IMR-90 (cell line): ENCODE measurements around the gene TAGAP. TPM values are rescaled to one million over a fixed set of nuclear protein-coding genes. Genes with fewer than 3 reads are reported as not detected.

Experiments used
- ATAC-seq: fragments of 200-7000 bp; cut with Tn5 transposase; 2 replicates; pipeline ENCODE4 v1.9.1; 2020; ENCODE audit warnings: low read depth, mild to moderate bottlenecking, moderate library complexity
- BruUV-seq: library from RNA; stranded (reverse); fragments of 400-500 nt; replicated peaks from 2 replicates; lab custom pipeline; 2021; lab: Mats Ljungman, UMichigan
- CTCF ChIA-PET: fragments of 300-600 bp; formaldehyde crosslinking; extraction: SDS; loops from one replicate; lab custom pipeline; 2021; ENCODE audit warnings: antibody characterized with exemption; lab: Yijun Ruan, JAX
- POLR2A ChIA-PET: fragments of 300-600 bp; sonication (Branson Sonifier 250); formaldehyde crosslinking; loops from one replicate; lab custom pipeline; 2022; ENCODE audit warnings: antibody characterized with exemption; ENCODE audit not compliant: unreplicated experiment; lab: Charles Lee
- DNase-seq: peaks from one replicate; pipeline ENCODE4 v3.0.0; 2013
- H2AFZ ChIP-seq: replicated peaks from 2 replicates; pipeline ENCODE3; 2013; ENCODE audit warnings: low read length, mild to moderate bottlenecking; ENCODE audit not compliant: poor library complexity
- H2AK5ac ChIP-seq: 2 replicates; pipeline ENCODE4 v1.6.1; 2013; ENCODE audit warnings: low read depth, low read length, inconsistent platforms
- H2AK9ac ChIP-seq: replicated peaks from 2 replicates; pipeline ENCODE3; 2013; ENCODE audit warnings: mild to moderate bottlenecking, low read depth, low read length, moderate library complexity; ENCODE audit not compliant: poor library complexity
- H2BK120ac ChIP-seq: 2 replicates; pipeline ENCODE4 v1.6.1; 2013; ENCODE audit warnings: low read depth, low read length, inconsistent platforms
- H2BK15ac ChIP-seq: 3 replicates; pipeline ENCODE4 v1.6.1; 2013; ENCODE audit warnings: low read depth, low read length, inconsistent platforms
- H2BK20ac ChIP-seq: 2 replicates; pipeline ENCODE4 v1.6.1; 2013; ENCODE audit warnings: low read depth, mild to moderate bottlenecking, inconsistent platforms, low read length, moderate library complexity
- H2BK5ac ChIP-seq: 2 replicates; pipeline ENCODE4 v1.6.1; 2013; ENCODE audit warnings: mild to moderate bottlenecking, low read depth, low read length, inconsistent platforms; ENCODE audit not compliant: poor library complexity, severe bottlenecking
- H3K14ac ChIP-seq: replicated peaks from 2 replicates; pipeline ENCODE4 v1.6.1; 2013; ENCODE audit warnings: low read depth, low read length, inconsistent platforms
- H3K18ac ChIP-seq: 2 replicates; pipeline ENCODE4 v1.6.1; 2013; ENCODE audit warnings: low read depth, low read length, control low read depth
- H3K23ac ChIP-seq: 2 replicates; pipeline ENCODE4 v1.6.1; 2013; ENCODE audit warnings: low read depth, low read length, inconsistent platforms
- H3K27ac ChIP-seq: 2 replicates; pipeline ENCODE4 v1.5.1; 2013; ENCODE audit warnings: mild to moderate bottlenecking, control low read depth, low read length; ENCODE audit not compliant: insufficient read depth
- H3K27me3 ChIP-seq: 2 replicates; pipeline ENCODE4 v1.6.1; 2013; ENCODE audit warnings: low read length; ENCODE audit not compliant: control insufficient read depth, insufficient read depth
- H3K36me3 ChIP-seq: 2 replicates; pipeline ENCODE4 v1.6.1; 2013; ENCODE audit warnings: low read length, mixed read lengths; ENCODE audit not compliant: control insufficient read depth, insufficient read depth
- H3K4ac ChIP-seq: 2 replicates; pipeline ENCODE4 v1.6.1; 2013; ENCODE audit warnings: low read depth, low read length, inconsistent platforms
- H3K4me1 ChIP-seq: 2 replicates; pipeline ENCODE4 v1.6.1; 2013; ENCODE audit warnings: low read length, mixed read lengths; ENCODE audit not compliant: control insufficient read depth, insufficient read depth
- H3K4me2 ChIP-seq: 2 replicates; pipeline ENCODE4 v1.6.1; 2013; ENCODE audit warnings: low read depth, mild to moderate bottlenecking, control low read depth, low read length, moderate library complexity
- H3K4me3 ChIP-seq: 2 replicates; pipeline ENCODE4 v1.5.1; 2013; ENCODE audit warnings: low read depth, mild to moderate bottlenecking, control low read depth, low read length, moderate library complexity; ENCODE audit not compliant: insufficient read depth
- H3K56ac ChIP-seq: 2 replicates; pipeline ENCODE4 v1.6.1; 2013; ENCODE audit warnings: low read length, inconsistent platforms; ENCODE audit not compliant: insufficient read depth; ENCODE audit errors: extremely low read depth
- H3K79me1 ChIP-seq, 2 experiments: 2 replicates each; pipeline ENCODE4 v1.6.1; 2013; ENCODE audit warnings: low read length in 2 of 2, inconsistent platforms in 1 of 2, low read depth in 1 of 2
- H3K9ac ChIP-seq: 2 replicates; pipeline ENCODE4 v1.6.1; 2013; ENCODE audit warnings: low read depth, low read length, control low read depth
- H3K9me1 ChIP-seq: 2 replicates; pipeline ENCODE4 v1.6.1; 2013; ENCODE audit warnings: low read length, inconsistent platforms; ENCODE audit not compliant: insufficient read depth
- H3K9me3 ChIP-seq: 2 replicates; pipeline ENCODE4 v1.6.1; 2013; ENCODE audit warnings: low read length; ENCODE audit not compliant: control insufficient read depth, insufficient read depth
- H4K20me1 ChIP-seq: 2 replicates; pipeline ENCODE4 v1.6.1; 2013; ENCODE audit warnings: low read length, inconsistent platforms; ENCODE audit not compliant: insufficient read depth
- H4K5ac ChIP-seq: 2 replicates; pipeline ENCODE4 v1.6.1; 2013; ENCODE audit warnings: mild to moderate bottlenecking, low read depth, low read length, control low read depth
- H4K8ac ChIP-seq, 2 experiments: 2 replicates each; pipeline ENCODE4 v1.6.1; 2013; ENCODE audit warnings: low read depth in 2 of 2, low read length in 2 of 2, control low read depth in 1 of 2, inconsistent platforms in 1 of 2
- H4K91ac ChIP-seq: 2 replicates; pipeline ENCODE4 v1.6.1; 2013; ENCODE audit warnings: low read depth, low read length, inconsistent platforms; ENCODE audit not compliant: insufficient read depth
- BHLHE40 ChIP-seq: fragments of 150-350 bp; IDR thresholded peaks from 2 replicates; pipeline ENCODE4 v1.6.1; 2016; ENCODE audit warnings: mild to moderate bottlenecking, low read depth, low read length
- CEBPB ChIP-seq: IDR thresholded peaks from 2 replicates; pipeline ENCODE4 v1.6.1; 2012; ENCODE audit warnings: low read depth, low read length, improper control_type of control experiment
- RAD21 ChIP-seq: IDR thresholded peaks from 2 replicates; pipeline ENCODE4 v1.6.1; 2012; ENCODE audit warnings: low read length, improper control_type of control experiment
- RCOR1 ChIP-seq: IDR thresholded peaks from 2 replicates; pipeline ENCODE4 v1.6.1; 2012; ENCODE audit warnings: mild to moderate bottlenecking, low read length, improper control_type of control experiment; ENCODE audit not compliant: insufficient replicate concordance
- WGBS, 2 experiments: methylation state at CpG; one replicate each; pipeline versions ENCODE4 v1.1.5 to v1.1.7; 2013; ENCODE audit warnings: missing lambda C conversion rate in 2 of 2; ENCODE audit not compliant: insufficient read length in 1 of 2; ENCODE audit errors: extremely low coverage in 2 of 2; 5-methylcytosine and 5-hydroxymethylcytosine counted together
- dilution Hi-C: fragments of 300-500 bp; cut with HindIII; formaldehyde crosslinking; loops from one replicate; pipeline ENCODE4 v1.14.3; 2018; ENCODE audit warnings: low sequenced_read_pairs; ENCODE audit not compliant: unreplicated experiment
- in situ Hi-C: fragments of 300-500 bp; cut with MboI; formaldehyde crosslinking; loops from 3 replicates; pipeline ENCODE4 v1.14.3; 2019; ENCODE audit warnings: low sequenced_read_pairs, inconsistent platforms, mixed read lengths
- intact Hi-C: fragments of 100-400 bp; cut with micrococcal nuclease; formaldehyde crosslinking; loops from 2 replicates; pipeline ENCODE4 v1.10.0; 2022
- polyA plus RNA-seq, 3 experiments: library from polyadenylated mRNA; depleted of rRNA; stranded (reverse); fragments of >200 nt; gene quantifications; 2 replicates each; pipeline ENCODE4 v1.2.3, GENCODE V29; 2012; ENCODE audit warnings: low replicate concordance in 1 of 3
- total RNA-seq: library from RNA; depleted of rRNA; stranded (reverse); fragments of >200 nt; gene quantifications from 2 replicates; pipeline ENCODE4 v1.2.3, GENCODE V29; 2012

TAGAP gene
- total and polyA plus RNA-seq, 2 of the 4 experiments (the other 2 are of a cell fraction), result not detected

DNA sequence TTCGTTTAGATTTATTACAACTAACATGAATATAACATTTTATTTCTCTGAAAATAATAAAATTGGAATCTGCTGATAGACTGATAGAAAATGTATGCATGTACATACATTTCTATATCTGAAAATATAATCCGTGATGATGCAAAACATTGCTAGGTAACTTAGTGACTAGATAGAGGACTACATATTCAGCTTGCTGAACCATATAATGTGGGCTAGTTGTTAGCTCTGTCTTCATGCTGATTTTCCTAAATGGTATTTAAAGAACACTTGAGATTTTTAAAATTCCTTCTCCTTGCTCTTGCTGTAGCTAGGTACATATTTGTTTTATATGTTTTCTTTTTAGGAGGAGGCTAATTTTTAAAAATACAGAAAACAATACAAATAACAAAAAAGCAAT is 38.4 kb upstream of the TAGAP start:
- TF ChIP-seq RCOR1, result no peak
- no peak for TF ChIP-seq CEBPB
- TF ChIP-seq RAD21, result no peak
- no peak for TF ChIP-seq BHLHE40
- Histone ChIP-seq H2BK120ac (no peak overlapping the region), H4K91ac (no peak overlapping the region), H4K5ac (no peak overlapping the region), H2AFZ (no peak overlapping the region), H3K4me1 (peaks cover 2% of the 10 kb centered on the region; the same call in 1 of the 2 replicates), H3K14ac (no peak overlapping the region), H3K23ac (no peak overlapping the region), H3K36me3 (no peaks in the 10 kb centered on the region), H3K4me3 (no peak overlapping the region), H3K9me3 (no peaks in the 10 kb centered on the region), H3K9me1 (no peaks in the 10 kb centered on the region), H3K56ac (no peak overlapping the region), H4K8ac (no peak overlapping the region), H2BK5ac (no peak overlapping the region), H3K27me3 (peaks cover 6% of the 10 kb centered on the region), H2AK9ac (no peak overlapping the region), H3K18ac (no peak overlapping the region), H3K4me2 (no peak overlapping the region), H2BK15ac (no peak overlapping the region), H3K79me1 (no peaks in the 10 kb centered on the region), H4K20me1 (no peaks in the 10 kb centered on the region), H3K4ac (no peak overlapping the region), H3K9ac (no peak overlapping the region), H3K27ac (no peak overlapping the region), H2AK5ac (no peak overlapping the region), H2BK20ac (no peak overlapping the region)
- no TSS peak for BruUV-seq
- WGBS, 2 experiments, result no CpG with 5 or more reads among the region's 2 CpGs
- no peak for ATAC-seq
- no peak for DNase-seq
- dilution Hi-C loops (no loop called here), intact Hi-C loops (no loop called here), in situ Hi-C loops (no loop called here)
- POLR2A ChIA-PET, result no interaction called here
- CTCF ChIA-PET, result no interaction called here
